ENCODE measurements around the gene OR2A14.

GRCh38 chr7:144109283-144109682 is 13.7 kb upstream of the OR2A14 start, which contains the start of gene OR2A2:
- TF ChIP-seq CTCF (IDR thresholded peaks at IDR 0.05; ENCODE audit: poor library complexity, severe bottlenecking) (no peak), EZH2 (IDR thresholded peaks at IDR 0.05; ENCODE audit: borderline replicate concordance, insufficient read depth, low read length, poor library complexity, severe bottlenecking) (no peak), TAF1 (IDR thresholded peaks at IDR 0.05; ENCODE audit: low read depth) (no peak)
